Measurements from ENCODE around the gene JTB. TPM values are rescaled to one million over a fixed set of nuclear protein-coding genes. Genes with fewer than 3 reads are reported as not detected.
"Not testable (repeated sequence)": the region's sequence is repeated elsewhere in the genome, so short reads cannot be mapped to it uniquely, and the experiment has no call there.

Gene JTB
- 100 to 1,000 TPM; 238 to 239 TPM for total RNA-seq

- ChIA-PET POLR2A (interaction anchor here (0.7 to 3.7 kb wide), 10 partner anchors 9 to 149 kb away, joined by 3 to 37 read pairs (median 6); partner anchors contain the start of genes CREB3L4, DENND4B, GATAD2B and RAB13), CTCF (interaction anchor here (0.6 to 4.7 kb wide), 9 partner anchors 9 to 320 kb away, joined by 3 to 33 read pairs (median 5); partner anchors contain the start of genes CREB3L4, CRTC2, DENND4B and RAB13)
These were observed at the start of gene JTB for GRCh38 chr1:153977250-153978240. Gene JTB (minus strand): TSS chr1:153977674. CDS start chr1:153977252, 422 bp downstream.

- POLR2A ChIA-PET = no interaction called here
- CTCF ChIA-PET = interaction anchor here (1.1 kb wide), 1 partner anchor 33 kb away, joined by 3 read pairs; no protein-coding TSS in a partner anchor
These were observed 42.5 kb upstream of the JTB start for GRCh38 chr1:154019940-154020339.

- CTCF ChIA-PET = interaction anchor here (1.1 kb wide), 1 partner anchor 32 kb away, joined by 3 read pairs; no protein-coding TSS in a partner anchor
- POLR2A ChIA-PET = no interaction called here
These were observed 41.8 kb upstream of the JTB start for GRCh38 chr1:154019269-154019668.

- POLR2A ChIA-PET = no interaction called here
- CTCF ChIA-PET = no interaction called here
These were observed 36.9 kb upstream of the JTB start for GRCh38 chr1:154014154-154014907.

- CTCF ChIA-PET = not testable (repeated sequence)
- POLR2A ChIA-PET = interaction anchor here (0.7 kb wide), 1 partner anchor 20 kb away, joined by 4 read pairs; no protein-coding TSS in a partner anchor
These were observed 35.1 kb upstream of the JTB start for GRCh38 chr1:154012543-154012942.

DNA sequence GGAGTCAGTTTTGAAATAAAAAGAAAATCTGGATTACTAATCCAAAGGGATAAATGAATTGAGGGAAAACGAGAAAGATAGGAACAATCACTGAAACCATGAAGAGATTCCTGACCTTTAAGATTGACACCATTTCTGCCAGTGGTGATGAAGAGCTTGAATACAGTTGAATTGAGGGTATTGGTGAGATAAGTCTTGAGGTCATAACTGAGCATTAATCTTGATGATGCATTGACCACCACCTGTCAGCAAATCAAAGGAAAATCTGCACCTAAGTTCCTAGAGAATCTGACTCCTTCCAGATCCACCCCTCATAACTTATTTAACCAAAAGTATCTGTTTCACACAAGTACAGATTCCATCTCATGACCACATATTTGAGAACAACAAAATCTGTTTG, 34.7 kb upstream of the JTB start:
- ChIA-PET POLR2A (interaction anchor here (0.7 kb wide), 1 partner anchor 19 kb away, joined by 4 read pairs; no protein-coding TSS in a partner anchor), CTCF (no interaction called here)

GRCh38 chr1:154006136-154006535, 28.7 kb upstream of the JTB start:
- POLR2A ChIA-PET = no interaction called here
- CTCF ChIA-PET = no interaction called here

DNA sequence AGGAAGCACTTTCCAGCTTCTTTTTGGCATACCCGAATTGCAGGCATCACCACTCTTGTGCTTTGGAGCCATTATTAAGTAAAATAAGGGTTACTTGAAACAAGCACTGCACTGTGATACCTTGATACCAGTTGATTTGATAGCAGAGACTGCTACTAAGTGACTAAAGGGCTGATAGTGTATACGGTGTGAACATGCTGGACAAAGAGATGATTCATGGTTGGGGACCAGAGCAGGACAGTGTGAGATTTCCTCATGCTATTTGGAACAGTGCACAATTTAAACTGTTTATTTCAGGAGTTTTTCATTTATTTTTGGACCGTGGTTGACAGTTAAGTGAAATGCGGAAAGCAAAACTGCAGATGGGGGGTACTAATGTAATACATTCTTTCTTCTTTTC, 22.9 kb upstream of the JTB start:
- CTCF ChIA-PET = interaction anchor here (0.8 kb wide), 1 partner anchor 286 kb away, joined by 3 read pairs; no protein-coding TSS in a partner anchor
- POLR2A ChIA-PET = interaction anchor here (0.6 kb wide), 1 partner anchor 54 kb away, joined by 4 read pairs; the partner anchor contains the start of gene DENND4B

GRCh38 chr1:153996882-153997281, 19.4 kb upstream of the JTB start:
- POLR2A ChIA-PET = interaction anchor here (0.6 kb wide), 1 partner anchor 185 kb away, joined by 3 read pairs; no protein-coding TSS in a partner anchor
- CTCF ChIA-PET = not testable (repeated sequence)

DNA sequence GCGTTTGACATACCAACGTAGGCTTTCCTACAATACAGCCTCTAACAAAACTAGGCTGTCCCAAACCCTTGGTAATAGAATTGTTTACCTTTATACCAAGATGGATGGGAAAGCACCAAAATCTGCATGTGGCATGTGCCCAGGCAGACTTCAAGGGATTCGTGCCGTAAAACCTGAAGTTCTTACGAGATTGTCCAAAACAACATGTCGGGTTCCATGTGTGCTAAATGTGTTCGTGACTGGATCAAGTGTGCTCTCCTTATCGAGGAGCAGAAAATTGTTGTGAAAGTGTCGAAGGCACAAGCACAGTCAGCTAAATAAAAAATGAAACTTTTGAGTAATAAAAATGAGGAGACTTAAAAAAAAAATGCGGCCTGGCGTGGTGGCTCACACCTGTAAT, 18.2 kb upstream of the JTB start:
- POLR2A ChIA-PET = no interaction called here
- CTCF ChIA-PET = interaction anchor here (0.8 to 1.0 kb wide), 2 partner anchors 9 to 195 kb away, joined by 3 to 4 read pairs; no protein-coding TSS in a partner anchor

- CTCF ChIA-PET = interaction anchor here (0.8 to 1.0 kb wide), 2 partner anchors 8 to 195 kb away, joined by 3 to 4 read pairs; no protein-coding TSS in a partner anchor
These were observed 17.7 kb upstream of the JTB start for GRCh38 chr1:153995202-153995601.

GRCh38 chr1:153991806-153992205, 14.3 kb upstream of the JTB start:
- ChIA-PET POLR2A (interaction anchor here (0.6 to 2.3 kb wide), 5 partner anchors 14 to 174 kb away, joined by 3 to 23 read pairs (median 4); partner anchors contain the start of genes CREB3L4 and JTB), CTCF (interaction anchor here (0.6 to 1.8 kb wide), 3 partner anchors 14 to 168 kb away, joined by 3 to 4 read pairs (median 3); partner anchors contain the start of genes DENND4B and JTB)

More at GRCh38 chr1:153995202-153995601, 17.7 kb upstream of the JTB start:
- POLR2A ChIA-PET = interaction anchor here (0.7 kb wide), 1 partner anchor 212 kb away, joined by 3 read pairs; no protein-coding TSS in a partner anchor

DNA sequence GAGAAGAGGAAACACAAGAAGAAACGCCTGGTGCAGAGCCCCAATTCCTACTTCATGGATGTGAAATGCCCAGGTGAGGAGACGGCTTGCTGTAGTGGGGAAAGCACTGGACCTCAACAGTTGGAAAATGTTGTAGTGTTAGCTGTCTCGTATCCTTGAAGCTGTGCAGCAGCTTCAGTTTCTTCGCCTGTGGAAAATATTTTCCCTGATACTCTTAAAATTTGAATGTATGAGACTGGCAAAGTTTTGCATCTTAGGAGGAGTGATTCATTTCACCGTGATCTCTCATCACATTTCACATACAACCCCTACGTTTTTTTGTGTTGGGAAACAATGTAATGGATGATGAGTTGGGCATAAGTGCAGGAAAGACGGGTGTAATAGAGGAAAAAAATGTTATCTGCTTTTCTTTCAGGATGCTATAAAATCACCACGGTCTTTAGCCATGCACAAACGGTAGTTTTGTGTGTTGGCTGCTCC, 13.7 kb upstream of the JTB start:
- CTCF ChIA-PET = interaction anchor here (1.4 to 2.3 kb wide), 3 partner anchors 13 to 45 kb away, joined by 3 to 9 read pairs (median 4); partner anchors contain the start of genes CREB3L4, DENND4B and JTB
- POLR2A ChIA-PET = interaction anchor here (0.5 to 2.3 kb wide), 7 partner anchors 14 to 447 kb away, joined by 3 to 23 read pairs (median 4); partner anchors contain the start of genes CREB3L4 and JTB

DNA sequence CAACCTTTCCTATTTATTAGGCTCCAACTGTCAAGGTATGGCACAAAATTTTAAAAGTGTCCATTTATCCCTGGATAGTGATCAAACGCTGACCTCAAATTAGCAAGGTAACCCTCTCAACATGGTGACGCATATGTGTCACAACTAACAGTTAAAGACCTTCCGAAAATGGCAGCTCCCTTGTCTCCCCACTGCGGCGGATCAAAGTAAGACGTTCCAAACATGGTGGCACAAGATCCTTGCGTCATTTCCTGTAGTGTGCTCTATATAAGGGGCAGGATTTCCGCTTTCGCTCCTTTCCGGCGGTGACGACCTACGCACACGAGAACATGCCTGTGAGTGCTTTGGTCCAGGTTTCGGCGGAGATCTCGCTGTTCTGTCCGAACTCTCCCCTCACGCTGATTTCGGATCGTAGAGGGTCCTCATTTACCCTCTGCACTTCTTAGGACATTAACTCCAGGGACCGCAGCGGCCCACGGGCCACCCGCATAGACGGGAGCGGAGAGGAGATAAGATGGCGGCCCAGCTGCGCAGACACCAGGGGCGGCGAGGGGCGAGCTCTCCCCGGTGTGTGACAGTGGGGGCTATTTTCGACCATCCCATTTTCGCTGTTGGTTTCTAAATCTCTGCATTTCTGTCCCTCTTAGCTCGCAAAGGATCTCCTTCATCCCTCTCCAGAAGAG, 13.1 kb upstream of the JTB start, which contains the start of gene RPS27:
Gene RPS27, plus strand, starts transcription at position 295 of the 683 bp plus-strand sequence. Its CDS starts 35 bp downstream, at position 330.
- POLR2A ChIA-PET = interaction anchor here (0.5 to 2.3 kb wide), 16 partner anchors 9 to 447 kb away, joined by 3 to 23 read pairs (median 5); partner anchors contain the start of genes CHTOP, CREB3L4, JTB and SLC39A1
- CTCF ChIA-PET = interaction anchor here (0.7 to 2.3 kb wide), 9 partner anchors 13 to 335 kb away, joined by 3 to 9 read pairs (median 3); partner anchors contain the start of genes CREB3L4, DENND4B, JTB and SLC27A3

GRCh38 chr1:153987621-153988020, 10.1 kb upstream of the JTB start:
- CTCF ChIA-PET = interaction anchor here (0.7 to 4.8 kb wide), 16 partner anchors 10 to 316 kb away, joined by 3 to 47 read pairs (median 6); partner anchors contain the start of genes CREB3L4, DENND4B, ILF2 and JTB
- POLR2A ChIA-PET = interaction anchor here (0.6 to 1.8 kb wide), 3 partner anchors 10 to 197 kb away, joined by 4 to 11 read pairs (median 9); partner anchors contain the start of gene JTB

- ChIA-PET CTCF (interaction anchor here (0.6 to 4.8 kb wide), 20 partner anchors 9 to 311 kb away, joined by 3 to 47 read pairs (median 6); partner anchors contain the start of genes CREB3L4, CRTC2, DENND4B and HAX1), POLR2A (interaction anchor here (0.7 to 1.8 kb wide), 6 partner anchors 8 to 211 kb away, joined by 3 to 9 read pairs (median 4); partner anchors contain the start of genes GATAD2B, JTB and SLC27A3)
These were observed 8.7 kb upstream of the JTB start, which contains the start of gene RAB13 for GRCh38 chr1:153985941-153986761. Gene RAB13 (minus strand): TSS chr1:153986339. CDS start chr1:153986236, 103 bp downstream.
